GM23248 (cell line): ENCODE data around the gene PEPD. TPM values are rescaled to one million over a fixed set of nuclear protein-coding genes. Genes with fewer than 3 reads are reported as not detected.

Experiments
- DNase-seq: peaks from one replicate; pipeline ENCODE4 v3.0.0-alpha.2; 2015
- H2AFZ ChIP-seq: fragments of 200-600 bp; sonication (generic); 2 replicates; pipeline ENCODE4 v1.6.1; 2016; ENCODE audit warnings: antibody characterized with exemption
- H3F3A ChIP-seq: fragments of 200-600 bp; sonication (generic); 2 replicates; pipeline ENCODE4 v1.6.1; 2016; ENCODE audit warnings: mild to moderate bottlenecking, antibody characterized with exemption, mixed run types; ENCODE audit not compliant: insufficient read depth
- H3K27ac ChIP-seq: fragments of 200-600 bp; sonication (generic); 2 replicates; pipeline ENCODE4 v1.5.1; 2016; ENCODE audit warnings: mild to moderate bottlenecking
- H3K27me3 ChIP-seq: fragments of 200-600 bp; sonication (generic); replicated peaks from 2 replicates; pipeline ENCODE4 v1.6.1; 2016; ENCODE audit warnings: mild to moderate bottlenecking; ENCODE audit not compliant: insufficient read depth
- H3K36me3 ChIP-seq: fragments of 200-600 bp; sonication (generic); 2 replicates; pipeline ENCODE4 v1.6.1; 2016; ENCODE audit warnings: low read depth, mild to moderate bottlenecking
- H3K4me1 ChIP-seq: fragments of 200-600 bp; sonication (generic); 2 replicates; pipeline ENCODE4 v1.6.1; 2016; ENCODE audit warnings: mild to moderate bottlenecking; ENCODE audit not compliant: insufficient read depth
- H3K4me2 ChIP-seq: fragments of 200-600 bp; sonication (generic); one replicate; pipeline ENCODE4 v1.6.1; 2016; ENCODE audit warnings: mild to moderate bottlenecking; ENCODE audit not compliant: unreplicated experiment
- H3K4me3 ChIP-seq: fragments of 200-600 bp; sonication (generic); 2 replicates; pipeline ENCODE4 v1.5.1; 2016; ENCODE audit warnings: mild to moderate bottlenecking
- H3K79me2 ChIP-seq: fragments of 200-600 bp; sonication (generic); 2 replicates; pipeline ENCODE4 v1.6.1; 2016; ENCODE audit warnings: mild to moderate bottlenecking; ENCODE audit not compliant: insufficient read depth
- H3K9ac ChIP-seq: fragments of 200-600 bp; sonication (generic); 2 replicates; pipeline ENCODE4 v1.6.1; 2016; ENCODE audit warnings: mild to moderate bottlenecking
- H3K9me2 ChIP-seq: fragments of 200-600 bp; sonication (generic); 2 replicates; pipeline ENCODE4 v1.6.1; 2016; ENCODE audit warnings: mixed run types, mild to moderate bottlenecking, moderate library complexity; ENCODE audit not compliant: insufficient read depth
- H3K9me3 ChIP-seq: fragments of 200-600 bp; sonication (generic); one replicate; pipeline ENCODE4 v1.6.1; 2017; ENCODE audit warnings: low read depth
- H4K20me1 ChIP-seq: fragments of 200-600 bp; sonication (generic); 2 replicates; pipeline ENCODE4 v1.6.0; 2016; ENCODE audit not compliant: insufficient read depth
- EZH2 ChIP-seq: fragments of 200-600 bp; sonication (generic); IDR thresholded peaks from 2 replicates; pipeline ENCODE4 v1.6.1; 2018; ENCODE audit warnings: antibody characterized with exemption, mild to moderate bottlenecking; ENCODE audit not compliant: insufficient read depth, poor library complexity, severe bottlenecking
- EZH2phosphoT487 ChIP-seq: fragments of 200-600 bp; sonication (generic); IDR thresholded peaks from 2 replicates; pipeline ENCODE4 v1.6.1; 2018; ENCODE audit warnings: antibody characterized with exemption, moderate library complexity, mild to moderate bottlenecking, low read depth; ENCODE audit not compliant: insufficient read depth
- whole genome bisulfite sequencing, 2 experiments: methylation state at CpG; one replicate each; pipeline ENCODE4 v1.1.6; 2015 to 2017; ENCODE audit warnings: low lambda C conversion rate in 2 of 2, low coverage in 1 of 2; ENCODE audit errors: missing lambda C conversion rate in 2 of 2; 5-methylcytosine and 5-hydroxymethylcytosine counted together
- in situ Hi-C: fragments of 300-500 bp; cut with MboI; formaldehyde crosslinking; loops from 2 replicates; pipeline ENCODE4 v1.15.0; 2020
- polyA plus RNA-seq: library from polyadenylated mRNA; unstranded; fragments of >200 nt; fragmentation: Nextera tagmentation; extraction: Ambion mirVana; gene quantifications from 2 replicates; pipeline ENCODE4 v1.2.1, GENCODE V29; 2016
- total RNA-seq: library from RNA; depleted of rRNA; stranded (reverse); fragments of >200 nt; shearing (Covaris generic); gene quantifications from 2 replicates; pipeline ENCODE4 v1.2.3, GENCODE V29; 2014

The PEPD gene
- total and polyA plus RNA-seq, 2 experiments from 2014 or later = 54.8 to 86.5 TPM

- no peak overlapping the region for H3K4me3 ChIP-seq
- H3F3A ChIP-seq = peaks cover 29% of the 10 kb centered on the region
- no peaks in the 10 kb centered on the region for H3K9me3 ChIP-seq
- TF ChIP-seq EZH2phosphoT487 (no peak), EZH2 (no peak)
- 95 to 99% methylated on average over 4 of the region's 4 CpGs for WGBS, 2 experiments
- H3K9ac ChIP-seq = no peak overlapping the region
- no peak overlapping the region for H3K27ac ChIP-seq
- no peak overlapping the region for H2AFZ ChIP-seq
- H3K36me3 ChIP-seq = peaks cover 19% of the 10 kb centered on the region
- no peaks in the 10 kb centered on the region for H3K27me3 ChIP-seq
- DNase-seq = no peak
- peaks cover 100% of the 10 kb centered on the region for H3K79me2 ChIP-seq
- H3K9me2 ChIP-seq = no peaks in the 10 kb centered on the region
- in situ Hi-C loops = no loop called here
- H4K20me1 ChIP-seq = peaks cover 77% of the 10 kb centered on the region
- H3K4me1 ChIP-seq = peaks cover 13% of the 10 kb centered on the region
- no peak overlapping the region for H3K4me2 ChIP-seq
Observed at GRCh38 chr19:33382006-33382405, 139.6 kb downstream of the PEPD start.

GRCh38 chr19:33381101-33381500, 140.5 kb downstream of the PEPD start:
- Histone ChIP-seq H2AFZ (no peak overlapping the region), H3K4me2 (no peak overlapping the region), H3K36me3 (peaks cover 19% of the 10 kb centered on the region), H3K4me3 (no peak overlapping the region), H3K4me1 (peaks cover 22% of the 10 kb centered on the region), H4K20me1 (peaks cover 83% of the 10 kb centered on the region), H3K9me3 (no peaks in the 10 kb centered on the region), H3K27ac (no peak overlapping the region), H3K79me2 (peaks cover 100% of the 10 kb centered on the region), H3K9ac (no peak overlapping the region), H3K27me3 (no peaks in the 10 kb centered on the region), H3F3A (peaks cover 38% of the 10 kb centered on the region), H3K9me2 (no peaks in the 10 kb centered on the region)
- WGBS, 2 experiments = 98 to 99% methylated on average over 4 of the region's 4 CpGs
- in situ Hi-C loops = no loop called here
- no peak for TF ChIP-seq EZH2phosphoT487
- no peak for TF ChIP-seq EZH2
- DNase-seq = no peak

- Histone ChIP-seq H3K36me3 (peaks cover 19% of the 10 kb centered on the region), H3K4me1 (peaks cover 36% of the 10 kb centered on the region), H2AFZ (no peak overlapping the region), H3K4me3 (no peak overlapping the region), H3K9ac (no peak overlapping the region), H4K20me1 (peaks cover 83% of the 10 kb centered on the region), H3K27ac (no peak overlapping the region), H3K9me3 (no peaks in the 10 kb centered on the region), H3K27me3 (no peaks in the 10 kb centered on the region), H3K79me2 (peaks cover 100% of the 10 kb centered on the region), H3K4me2 (no peak overlapping the region), H3F3A (peaks cover 56% of the 10 kb centered on the region), H3K9me2 (no peaks in the 10 kb centered on the region)
- TF ChIP-seq EZH2phosphoT487 (no peak), EZH2 (no peak)
- in situ Hi-C loops = no loop called here
- no peak for DNase-seq
- WGBS, 2 experiments = 93 to 95% methylated on average over 16 of the region's 16 CpGs
Observed at GRCh38 chr19:33379151-33379829, 142.3 kb downstream of the PEPD start.

- H3K9me3 ChIP-seq = no peaks in the 10 kb centered on the region
- no peak overlapping the region for H2AFZ ChIP-seq
- peaks cover 58% of the 10 kb centered on the region for H3F3A ChIP-seq
- no peak overlapping the region for H3K4me3 ChIP-seq
- H3K4me2 ChIP-seq = peak overlapping the region; percentile 24
- H3K79me2 ChIP-seq = peaks cover 88% of the 10 kb centered on the region
- peaks cover 69% of the 10 kb centered on the region for H4K20me1 ChIP-seq
- H3K9me2 ChIP-seq = no peaks in the 10 kb centered on the region
- no peaks in the 10 kb centered on the region for H3K27me3 ChIP-seq
- H3K4me1 ChIP-seq = peaks cover 36% of the 10 kb centered on the region
- H3K9ac ChIP-seq = 0 out of 2 replicates have a peak overlapping the region, but pooled peaks have one; percentile 17
- TF ChIP-seq EZH2phosphoT487 (no peak), EZH2 (no peak)
- WGBS, 2 experiments = 48 to 50% methylated on average over 12 of the region's 12 CpGs
- in situ Hi-C loops = no loop called here
- peak; percentile 76 for DNase-seq
- H3K27ac ChIP-seq = peak overlapping the region; percentile 97
- peaks cover 19% of the 10 kb centered on the region for H3K36me3 ChIP-seq
Observed at GRCh38 chr19:33377586-33378475, 143.8 kb downstream of the PEPD start.
